ENCODE data around the gene CSF1R.
"Not testable (repeated sequence)": the region's sequence is repeated elsewhere in the genome, so short reads cannot be mapped to it uniquely, and the experiment has no call there.

CSF1R gene

GRCh38 chr5:150043657-150044328 is 42.6 kb downstream of the CSF1R start:
- Histone ChIP-seq H3K9ac (ENCODE audit: low read depth, low read length) (no peak overlapping the region), H3K36me3 (ENCODE audit: insufficient read depth, low read depth, low read length) (peaks cover 91% of the 10 kb centered on the region), H3K27me3 (ENCODE audit: insufficient read depth, low read length) (no peaks in the 10 kb centered on the region), H3K27ac (ENCODE audit: low read length) (no peak overlapping the region), H3K4me1 (ENCODE audit: insufficient read depth, low read length) (no peaks in the 10 kb centered on the region), H3K9me3 (ENCODE audit: insufficient read depth, low read depth, low read length) (no peaks in the 10 kb centered on the region), H3K4me3 (ENCODE audit: low read length) (no peak overlapping the region)

GRCh38 chr5:150042459-150042858 is 43.9 kb downstream of the CSF1R start:
- H3K36me3 ChIP-seq (ENCODE audit: insufficient read depth, low read depth, low read length): peaks cover 91% of the 10 kb centered on the region
- H3K27ac ChIP-seq (ENCODE audit: low read length): no peak overlapping the region
- H3K27me3 ChIP-seq (ENCODE audit: insufficient read depth, low read length): no peaks in the 10 kb centered on the region
- no peak overlapping the region for H3K9ac ChIP-seq (ENCODE audit: low read depth, low read length)
- H3K4me3 ChIP-seq (ENCODE audit: low read length): no peak overlapping the region
- H3K9me3 ChIP-seq (ENCODE audit: insufficient read depth, low read depth, low read length): no peaks in the 10 kb centered on the region
- H3K4me1 ChIP-seq (ENCODE audit: insufficient read depth, low read length): no peaks in the 10 kb centered on the region

GRCh38 chr5:150038547-150038946 is 47.8 kb downstream of the CSF1R start:
- Histone ChIP-seq H3K9me3 (ENCODE audit: insufficient read depth, low read depth, low read length) (no peaks in the 10 kb centered on the region), H3K4me3 (ENCODE audit: low read length) (no peak overlapping the region), H3K9ac (ENCODE audit: low read depth, low read length) (no peak overlapping the region), H3K27me3 (ENCODE audit: insufficient read depth, low read length) (no peaks in the 10 kb centered on the region), H3K36me3 (ENCODE audit: insufficient read depth, low read depth, low read length) (peaks cover 97% of the 10 kb centered on the region), H3K4me1 (ENCODE audit: insufficient read depth, low read length) (no peaks in the 10 kb centered on the region), H3K27ac (ENCODE audit: low read length) (no peak overlapping the region)

- H3K27ac ChIP-seq (ENCODE audit: low read length): no peak overlapping the region
- H3K9ac ChIP-seq (ENCODE audit: low read depth, low read length): no peak overlapping the region
- no peaks in the 10 kb centered on the region for H3K27me3 ChIP-seq (ENCODE audit: insufficient read depth, low read length)
- H3K4me3 ChIP-seq (ENCODE audit: low read length): no peak overlapping the region
- peaks cover 98% of the 10 kb centered on the region for H3K36me3 ChIP-seq (ENCODE audit: insufficient read depth, low read depth, low read length)
- no peaks in the 10 kb centered on the region for H3K9me3 ChIP-seq (ENCODE audit: insufficient read depth, low read depth, low read length)
- no peaks in the 10 kb centered on the region for H3K4me1 ChIP-seq (ENCODE audit: insufficient read depth, low read length)
Measured at GRCh38 chr5:150036513-150036912, 49.8 kb downstream of the CSF1R start.

- H3K27ac ChIP-seq (ENCODE audit: low read length): no peak overlapping the region
- H3K4me1 ChIP-seq (ENCODE audit: insufficient read depth, low read length): no peaks in the 10 kb centered on the region
- peaks cover 98% of the 10 kb centered on the region for H3K36me3 ChIP-seq (ENCODE audit: insufficient read depth, low read depth, low read length)
- H3K9me3 ChIP-seq (ENCODE audit: insufficient read depth, low read depth, low read length): no peaks in the 10 kb centered on the region
- no peak overlapping the region for H3K4me3 ChIP-seq (ENCODE audit: low read length)
- no peaks in the 10 kb centered on the region for H3K27me3 ChIP-seq (ENCODE audit: insufficient read depth, low read length)
- no peak overlapping the region for H3K9ac ChIP-seq (ENCODE audit: low read depth, low read length)
Measured at GRCh38 chr5:150035139-150035895, 51.0 kb downstream of the CSF1R start.

- H3K4me3 ChIP-seq (ENCODE audit: low read length): no peak overlapping the region
- H3K4me1 ChIP-seq (ENCODE audit: insufficient read depth, low read length): no peaks in the 10 kb centered on the region
- no peaks in the 10 kb centered on the region for H3K27me3 ChIP-seq (ENCODE audit: insufficient read depth, low read length)
- H3K9me3 ChIP-seq (ENCODE audit: insufficient read depth, low read depth, low read length): no peaks in the 10 kb centered on the region
- H3K9ac ChIP-seq (ENCODE audit: low read depth, low read length): no peak overlapping the region
- peaks cover 96% of the 10 kb centered on the region for H3K36me3 ChIP-seq (ENCODE audit: insufficient read depth, low read depth, low read length)
- no peak overlapping the region for H3K27ac ChIP-seq (ENCODE audit: low read length)
Measured at GRCh38 chr5:150034662-150035061, 51.7 kb downstream of the CSF1R start.

GRCh38 chr5:150033334-150033733 is 53.0 kb downstream of the CSF1R start:
- Histone ChIP-seq H3K27me3 (ENCODE audit: insufficient read depth, low read length) (no peaks in the 10 kb centered on the region), H3K9me3 (ENCODE audit: insufficient read depth, low read depth, low read length) (no peaks in the 10 kb centered on the region), H3K27ac (ENCODE audit: low read length) (no peak overlapping the region), H3K4me3 (ENCODE audit: low read length) (no peak overlapping the region), H3K4me1 (ENCODE audit: insufficient read depth, low read length) (no peaks in the 10 kb centered on the region), H3K9ac (ENCODE audit: low read depth, low read length) (no peak overlapping the region), H3K36me3 (ENCODE audit: insufficient read depth, low read depth, low read length) (peaks cover 95% of the 10 kb centered on the region)

- H3K4me1 ChIP-seq (ENCODE audit: insufficient read depth, low read length); H3K27ac ChIP-seq (ENCODE audit: low read length); H3K4me3 ChIP-seq (ENCODE audit: low read length); H3K27me3 ChIP-seq (ENCODE audit: insufficient read depth, low read length); H3K9me3 ChIP-seq (ENCODE audit: insufficient read depth, low read depth, low read length); H3K9ac ChIP-seq (ENCODE audit: low read depth, low read length): not testable (repeated sequence)
- H3K36me3 ChIP-seq (ENCODE audit: insufficient read depth, low read depth, low read length): peaks cover 90% of the 10 kb centered on the region
Measured at GRCh38 chr5:150028047-150028446, 58.3 kb downstream of the CSF1R start.

GRCh38 chr5:150026682-150027172 is 59.6 kb downstream of the CSF1R start:
- no peaks in the 10 kb centered on the region for H3K4me1 ChIP-seq (ENCODE audit: insufficient read depth, low read length)
- no peak overlapping the region for H3K27ac ChIP-seq (ENCODE audit: low read length)
- H3K4me3 ChIP-seq (ENCODE audit: low read length): no peak overlapping the region
- H3K9ac ChIP-seq (ENCODE audit: low read depth, low read length): no peak overlapping the region
- H3K36me3 ChIP-seq (ENCODE audit: insufficient read depth, low read depth, low read length): peaks cover 90% of the 10 kb centered on the region
- no peaks in the 10 kb centered on the region for H3K27me3 ChIP-seq (ENCODE audit: insufficient read depth, low read length)
- H3K9me3 ChIP-seq (ENCODE audit: insufficient read depth, low read depth, low read length): no peaks in the 10 kb centered on the region

GRCh38 chr5:150024346-150024984 is 61.9 kb downstream of the CSF1R start:
- Histone ChIP-seq H3K9ac (ENCODE audit: low read depth, low read length) (no peak overlapping the region), H3K27ac (ENCODE audit: low read length) (no peak overlapping the region), H3K4me1 (ENCODE audit: insufficient read depth, low read length) (peaks cover 7% of the 10 kb centered on the region; the same call in 1 of the 2 replicates), H3K4me3 (ENCODE audit: low read length) (no peak overlapping the region), H3K9me3 (ENCODE audit: insufficient read depth, low read depth, low read length) (no peaks in the 10 kb centered on the region), H3K27me3 (ENCODE audit: insufficient read depth, low read length) (no peaks in the 10 kb centered on the region), H3K36me3 (ENCODE audit: insufficient read depth, low read depth, low read length) (peaks cover 92% of the 10 kb centered on the region)

- Histone ChIP-seq H3K9ac (ENCODE audit: low read depth, low read length) (no peak overlapping the region), H3K27ac (ENCODE audit: low read length) (no peak overlapping the region), H3K9me3 (ENCODE audit: insufficient read depth, low read depth, low read length) (no peaks in the 10 kb centered on the region), H3K4me1 (ENCODE audit: insufficient read depth, low read length) (peaks cover 7% of the 10 kb centered on the region; the same call in 1 of the 2 replicates), H3K36me3 (ENCODE audit: insufficient read depth, low read depth, low read length) (peaks cover 96% of the 10 kb centered on the region), H3K27me3 (ENCODE audit: insufficient read depth, low read length) (no peaks in the 10 kb centered on the region), H3K4me3 (ENCODE audit: low read length) (no peak overlapping the region)
Measured at GRCh38 chr5:150023136-150023535, 63.2 kb downstream of the CSF1R start.

Measured in iPS-20b (cell line).